WI38 (cell line): ENCODE data around the gene SDC4.

Experiments used
- H3K4me3 ChIP-seq: 2 replicates; pipeline ENCODE4 v1.5.1; 2011; ENCODE audit warnings: low read depth, mild to moderate bottlenecking, control low read depth, low read length
- TF ChIP-seq, protein P1 (sequence below): IDR thresholded peaks from 2 replicates; pipeline ENCODE4 v1.5.1; 2012; ENCODE audit warnings: low read depth, mild to moderate bottlenecking, control low read depth, low read length

SDC4 gene

GRCh38 chr20:45293041-45294002 is 54.9 kb downstream of the SDC4 start:
- peak overlapping the region; percentile 59 for H3K4me3 ChIP-seq
- TF ChIP-seq, protein P1, sequence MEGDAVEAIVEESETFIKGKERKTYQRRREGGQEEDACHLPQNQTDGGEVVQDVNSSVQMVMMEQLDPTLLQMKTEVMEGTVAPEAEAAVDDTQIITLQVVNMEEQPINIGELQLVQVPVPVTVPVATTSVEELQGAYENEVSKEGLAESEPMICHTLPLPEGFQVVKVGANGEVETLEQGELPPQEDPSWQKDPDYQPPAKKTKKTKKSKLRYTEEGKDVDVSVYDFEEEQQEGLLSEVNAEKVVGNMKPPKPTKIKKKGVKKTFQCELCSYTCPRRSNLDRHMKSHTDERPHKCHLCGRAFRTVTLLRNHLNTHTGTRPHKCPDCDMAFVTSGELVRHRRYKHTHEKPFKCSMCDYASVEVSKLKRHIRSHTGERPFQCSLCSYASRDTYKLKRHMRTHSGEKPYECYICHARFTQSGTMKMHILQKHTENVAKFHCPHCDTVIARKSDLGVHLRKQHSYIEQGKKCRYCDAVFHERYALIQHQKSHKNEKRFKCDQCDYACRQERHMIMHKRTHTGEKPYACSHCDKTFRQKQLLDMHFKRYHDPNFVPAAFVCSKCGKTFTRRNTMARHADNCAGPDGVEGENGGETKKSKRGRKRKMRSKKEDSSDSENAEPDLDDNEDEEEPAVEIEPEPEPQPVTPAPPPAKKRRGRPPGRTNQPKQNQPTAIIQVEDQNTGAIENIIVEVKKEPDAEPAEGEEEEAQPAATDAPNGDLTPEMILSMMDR, result peak; percentile 95

DNA sequence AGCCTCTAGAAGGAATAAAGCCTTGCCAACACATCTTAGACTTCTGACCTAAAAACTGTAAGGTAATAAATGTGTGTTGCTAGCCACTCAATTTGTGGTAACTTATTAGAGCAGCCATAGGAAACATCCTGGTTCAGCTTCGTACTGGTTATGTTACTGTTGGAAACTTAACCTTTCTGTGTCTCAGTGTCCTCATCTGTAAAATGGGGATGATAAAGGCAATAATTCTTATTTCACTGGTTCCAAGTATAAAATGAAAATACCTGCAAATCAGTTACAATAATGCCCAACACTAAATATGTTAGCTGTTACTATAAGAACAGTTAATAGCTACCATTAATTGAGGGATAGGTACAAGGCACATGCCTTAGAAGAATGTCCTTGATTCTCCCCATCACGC is 55.9 kb downstream of the SDC4 start:
- TF ChIP-seq, protein P1, result no peak

GRCh38 chr20:45291526-45291925 is 56.7 kb downstream of the SDC4 start:
- no peak overlapping the region for H3K4me3 ChIP-seq
- TF ChIP-seq, protein P1, result no peak

More for the DNA sequence above, 55.9 kb downstream of the SDC4 start:
- H3K4me3 ChIP-seq, result no peak overlapping the region

GRCh38 chr20:45290677-45291355 is 57.4 kb downstream of the SDC4 start:
- TF ChIP-seq, protein P1, result peak; percentile 93
- no peak overlapping the region for H3K4me3 ChIP-seq

- TF ChIP-seq, protein P1, result no peak
These were observed 58.1 kb downstream of the SDC4 start for GRCh38 chr20:45289942-45290676.

DNA sequence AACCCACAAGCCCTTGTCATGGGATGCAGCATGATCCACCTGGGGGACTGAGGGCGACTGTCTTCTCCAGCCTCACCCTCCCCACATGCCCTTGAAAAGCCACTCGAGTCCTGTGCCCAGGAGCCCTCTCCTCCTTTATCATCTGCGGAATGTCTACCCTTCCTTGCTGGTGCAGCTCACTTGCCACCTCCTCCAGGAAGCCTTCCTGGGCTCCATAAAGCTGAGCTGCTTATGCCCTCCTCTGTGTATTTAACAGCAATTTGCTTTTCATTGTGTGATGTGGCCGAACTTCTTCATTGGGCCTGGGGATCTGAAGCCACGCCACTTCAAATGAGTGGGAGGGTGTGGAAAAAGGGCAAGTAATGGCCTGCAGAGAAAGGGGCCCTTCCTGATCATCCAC is 59.4 kb downstream of the SDC4 start:
- H3K4me3 ChIP-seq, result no peak overlapping the region
- TF ChIP-seq, protein P1, result no peak

More at GRCh38 chr20:45289942-45290676, 58.1 kb downstream of the SDC4 start:
- H3K4me3 ChIP-seq, result no peak overlapping the region
